ENCODE data around the gene ISG20.
"Not testable (repeated sequence)": the region's sequence is repeated elsewhere in the genome, so short reads cannot be mapped to it uniquely, and the experiment has no call there.

ISG20 gene

GRCh38 chr15:88636654-88637053 is 2.2 kb upstream of the ISG20 start:
- TF ChIP-seq CTCF (IDR thresholded peaks at IDR 0.05; ENCODE audit: extremely low read depth, insufficient read depth, missing control alignments): no peak
- DNase-seq (ENCODE audit: low spot score): no peak
- in situ Hi-C loops (cut with MboI; ENCODE audit: low pct_unique_long_range_greater_than_20kb, low sequenced_read_pairs, unreplicated experiment): no loop called here

GRCh38 chr15:88637436-88637835 is 1.4 kb upstream of the ISG20 start:
- DNase-seq (ENCODE audit: low spot score): no peak
- TF ChIP-seq CTCF (IDR thresholded peaks at IDR 0.05; ENCODE audit: extremely low read depth, insufficient read depth, missing control alignments): no peak
- in situ Hi-C loops (cut with MboI; ENCODE audit: low pct_unique_long_range_greater_than_20kb, low sequenced_read_pairs, unreplicated experiment): no loop called here

GRCh38 chr15:88637841-88638625 is 783 bp upstream of the ISG20 start:
- TF ChIP-seq CTCF (IDR thresholded peaks at IDR 0.05; ENCODE audit: extremely low read depth, insufficient read depth, missing control alignments): no peak
- DNase-seq (ENCODE audit: low spot score): no peak
- in situ Hi-C loops (cut with MboI; ENCODE audit: low pct_unique_long_range_greater_than_20kb, low sequenced_read_pairs, unreplicated experiment): no loop called here

- no peak for DNase-seq (ENCODE audit: low spot score)
- in situ Hi-C loops (cut with MboI; ENCODE audit: low pct_unique_long_range_greater_than_20kb, low sequenced_read_pairs, unreplicated experiment): no loop called here
- TF ChIP-seq CTCF (IDR thresholded peaks at IDR 0.05; ENCODE audit: extremely low read depth, insufficient read depth, missing control alignments): no peak
Observed at GRCh38 chr15:88641959-88642452, 3.2 kb downstream of the ISG20 start.

- in situ Hi-C loops (cut with MboI; ENCODE audit: low pct_unique_long_range_greater_than_20kb, low sequenced_read_pairs, unreplicated experiment); DNase-seq (ENCODE audit: low spot score): not testable (repeated sequence)
Observed at GRCh38 chr15:88642514-88642913, 3.7 kb downstream of the ISG20 start.

GRCh38 chr15:88644741-88645140 is 5.9 kb downstream of the ISG20 start:
- TF ChIP-seq CTCF (IDR thresholded peaks at IDR 0.05; ENCODE audit: extremely low read depth, insufficient read depth, missing control alignments): no peak
- no peak for DNase-seq (ENCODE audit: low spot score)
- in situ Hi-C loops (cut with MboI; ENCODE audit: low pct_unique_long_range_greater_than_20kb, low sequenced_read_pairs, unreplicated experiment): no loop called here
